Activated CD4-positive, alpha-beta memory T cell treated with anti-CD3 and anti-CD28 coated beads for 36 hours (primary cell): ENCODE data around the gene PRR23E. TPM values are rescaled to one million over a fixed set of nuclear protein-coding genes. Genes with fewer than 3 reads are reported as not detected.

Source experiments
- CTCF ChIA-PET: fragments of 350-600 bp; sonication (Branson Sonifier 250); formaldehyde crosslinking; loops from one replicate; lab custom pipeline; 2021; ENCODE audit warnings: antibody characterized with exemption, inconsistent platforms; lab: Charles Lee
- POLR2A ChIA-PET: fragments of 350-600 bp; sonication (Branson Sonifier 250); formaldehyde crosslinking; loops from one replicate; lab custom pipeline; 2021; ENCODE audit warnings: antibody characterized with exemption; lab: Charles Lee
- DNase-seq: peaks from one replicate; pipeline ENCODE4 v3.0.0-alpha.2; 2020
- H3K27ac Mint-ChIP-seq: one replicate; pipeline ENCODE4 v1.8.0; 2021; ENCODE audit warnings: mixed read lengths
- H3K27me3 Mint-ChIP-seq: one replicate; pipeline ENCODE4 v1.8.0; 2021; ENCODE audit warnings: mixed read lengths
- H3K36me3 Mint-ChIP-seq: one replicate; pipeline ENCODE4 v1.8.0; 2021; ENCODE audit warnings: mixed read lengths
- H3K4me1 Mint-ChIP-seq: one replicate; pipeline ENCODE4 v1.8.0; 2021; ENCODE audit warnings: low read depth, mixed read lengths
- H3K4me3 Mint-ChIP-seq: one replicate; pipeline ENCODE4 v1.8.0; 2021; ENCODE audit warnings: mild to moderate bottlenecking, mixed read lengths
- H3K9me3 Mint-ChIP-seq: one replicate; pipeline ENCODE4 v1.8.0; 2021; ENCODE audit warnings: mixed read lengths
- intact Hi-C: fragments of 100-400 bp; cut with micrococcal nuclease; formaldehyde crosslinking; loops from one replicate; pipeline ENCODE4 v1.15.1; 2023
- total RNA-seq, 2 experiments: library from RNA; stranded (reverse); gene quantifications; one replicate each; pipeline ENCODE4 v1.2.3, GENCODE V29; 2021

PRR23E gene
- total RNA-seq, 2 experiments from 2014 or later = not detected

- peaks cover 7% of the 10 kb centered on the region for H3K27me3 Mint-ChIP-seq
- no peaks in the 10 kb centered on the region for H3K4me1 Mint-ChIP-seq
- H3K36me3 Mint-ChIP-seq = no peaks in the 10 kb centered on the region
- ChIA-PET CTCF (no interaction called here), POLR2A (no interaction called here)
- H3K27ac Mint-ChIP-seq = no peak overlapping the region
- no peaks in the 10 kb centered on the region for H3K9me3 Mint-ChIP-seq
- H3K4me3 Mint-ChIP-seq = no peak overlapping the region
- intact Hi-C loops = no loop called here
- no peak for DNase-seq
These were observed 3.1 kb downstream of the PRR23E start for GRCh38 chr3:127196002-127196401.

GRCh38 chr3:127196466-127197299 lies 3.8 kb downstream of the PRR23E start:
- POLR2A ChIA-PET = no interaction called here
- Mint-ChIP-seq H3K27ac (no peak overlapping the region), H3K27me3 (peaks cover 7% of the 10 kb centered on the region), H3K4me3 (no peak overlapping the region), H3K4me1 (no peaks in the 10 kb centered on the region), H3K36me3 (no peaks in the 10 kb centered on the region), H3K9me3 (no peaks in the 10 kb centered on the region)
- DNase-seq = no peak
- CTCF ChIA-PET = no interaction called here
- intact Hi-C loops = no loop called here

- DNase-seq = no peak
- intact Hi-C loops = no loop called here
- no peak overlapping the region for H3K4me3 Mint-ChIP-seq
- peaks cover 4% of the 10 kb centered on the region for H3K9me3 Mint-ChIP-seq
- H3K36me3 Mint-ChIP-seq = no peaks in the 10 kb centered on the region
- ChIA-PET POLR2A (no interaction called here), CTCF (no interaction called here)
- H3K27ac Mint-ChIP-seq = no peak overlapping the region
- peaks cover 3% of the 10 kb centered on the region for H3K27me3 Mint-ChIP-seq
- no peaks in the 10 kb centered on the region for H3K4me1 Mint-ChIP-seq
These were observed 4.6 kb downstream of the PRR23E start for GRCh38 chr3:127197300-127198189.

GRCh38 chr3:127200086-127200691 lies 7.3 kb downstream of the PRR23E start:
- ChIA-PET POLR2A (no interaction called here), CTCF (no interaction called here)
- no peak for DNase-seq
- intact Hi-C loops = no loop called here
- Mint-ChIP-seq H3K36me3 (no peaks in the 10 kb centered on the region), H3K9me3 (peaks cover 8% of the 10 kb centered on the region), H3K4me1 (no peaks in the 10 kb centered on the region), H3K27me3 (peaks cover 3% of the 10 kb centered on the region), H3K27ac (no peak overlapping the region), H3K4me3 (no peak overlapping the region)

- no peak overlapping the region for H3K4me3 Mint-ChIP-seq
- H3K4me1 Mint-ChIP-seq = no peaks in the 10 kb centered on the region
- CTCF ChIA-PET = no interaction called here
- H3K36me3 Mint-ChIP-seq = no peaks in the 10 kb centered on the region
- POLR2A ChIA-PET = no interaction called here
- H3K27ac Mint-ChIP-seq = no peak overlapping the region
- intact Hi-C loops = no loop called here
- no peak for DNase-seq
- peaks cover 8% of the 10 kb centered on the region for H3K9me3 Mint-ChIP-seq
- peaks cover 3% of the 10 kb centered on the region for H3K27me3 Mint-ChIP-seq
These were observed 10.1 kb downstream of the PRR23E start for GRCh38 chr3:127203024-127203423.

GRCh38 chr3:127204841-127205582 lies 12.1 kb downstream of the PRR23E start:
- intact Hi-C loops = no loop called here
- Mint-ChIP-seq H3K36me3 (no peaks in the 10 kb centered on the region), H3K27ac (no peak overlapping the region), H3K9me3 (peaks cover 8% of the 10 kb centered on the region), H3K4me1 (no peaks in the 10 kb centered on the region), H3K27me3 (peaks cover 3% of the 10 kb centered on the region), H3K4me3 (no peak overlapping the region)
- no peak for DNase-seq
- ChIA-PET CTCF (interaction anchor here (0.6 kb wide), 1 partner anchor 169 kb away, joined by 3 read pairs; no protein-coding TSS in a partner anchor), POLR2A (no interaction called here)

GRCh38 chr3:127206154-127206553 lies 13.2 kb downstream of the PRR23E start:
- H3K36me3 Mint-ChIP-seq = no peaks in the 10 kb centered on the region
- POLR2A ChIA-PET = no interaction called here
- H3K27ac Mint-ChIP-seq = no peak overlapping the region
- no peak overlapping the region for H3K4me3 Mint-ChIP-seq
- no peaks in the 10 kb centered on the region for H3K27me3 Mint-ChIP-seq
- DNase-seq = no peak
- peaks cover 8% of the 10 kb centered on the region for H3K9me3 Mint-ChIP-seq
- CTCF ChIA-PET = no interaction called here
- intact Hi-C loops = no loop called here
- no peaks in the 10 kb centered on the region for H3K4me1 Mint-ChIP-seq

- no peaks in the 10 kb centered on the region for H3K4me1 Mint-ChIP-seq
- H3K27me3 Mint-ChIP-seq = no peaks in the 10 kb centered on the region
- DNase-seq = no peak
- POLR2A ChIA-PET = no interaction called here
- no peak overlapping the region for H3K4me3 Mint-ChIP-seq
- H3K9me3 Mint-ChIP-seq = peaks cover 8% of the 10 kb centered on the region
- H3K27ac Mint-ChIP-seq = no peak overlapping the region
- no peaks in the 10 kb centered on the region for H3K36me3 Mint-ChIP-seq
- CTCF ChIA-PET = interaction anchor here (0.6 kb wide), 1 partner anchor 1229 kb away, joined by 3 read pairs; no protein-coding TSS in a partner anchor
- intact Hi-C loops = no loop called here
These were observed 13.9 kb downstream of the PRR23E start for GRCh38 chr3:127206611-127207516.

- H3K36me3 Mint-ChIP-seq = no peaks in the 10 kb centered on the region
- H3K9me3 Mint-ChIP-seq = peaks cover under 1% of the 10 kb centered on the region
- H3K27me3 Mint-ChIP-seq = peaks cover 3% of the 10 kb centered on the region
- H3K4me1 Mint-ChIP-seq = no peaks in the 10 kb centered on the region
- no peak overlapping the region for H3K4me3 Mint-ChIP-seq
- intact Hi-C loops = no loop called here
- no peak overlapping the region for H3K27ac Mint-ChIP-seq
- POLR2A ChIA-PET = no interaction called here
- CTCF ChIA-PET = no interaction called here
- no peak for DNase-seq
These were observed 15.0 kb downstream of the PRR23E start for GRCh38 chr3:127207727-127208482.

GRCh38 chr3:127208483-127209100 lies 15.7 kb downstream of the PRR23E start:
- POLR2A ChIA-PET = no interaction called here
- no peaks in the 10 kb centered on the region for H3K9me3 Mint-ChIP-seq
- no peak for DNase-seq
- CTCF ChIA-PET = no interaction called here
- H3K27ac Mint-ChIP-seq = no peak overlapping the region
- H3K36me3 Mint-ChIP-seq = no peaks in the 10 kb centered on the region
- no peak overlapping the region for H3K4me3 Mint-ChIP-seq
- no peaks in the 10 kb centered on the region for H3K4me1 Mint-ChIP-seq
- intact Hi-C loops = no loop called here
- H3K27me3 Mint-ChIP-seq = peaks cover 3% of the 10 kb centered on the region
